Umbilical cord (tissue), 2 donors: ENCODE measurements around the gene MIOX. TPM values are rescaled to one million over a fixed set of nuclear protein-coding genes. Genes with fewer than 3 reads are reported as not detected.
"Not testable (repeated sequence)": the region's sequence is repeated elsewhere in the genome, so short reads cannot be mapped to it uniquely, and the experiment has no call there.

Experiments
- DNase-seq: peaks from one replicate; pipeline ENCODE4 v3.0.0-alpha.2; 2015; ENCODE audit warnings: low spot score
- total RNA-seq: library from RNA; depleted of rRNA; stranded (reverse); fragments of >200 nt; gene quantifications from one replicate; pipeline ENCODE4 v1.2.3, GENCODE V29; 2014; ENCODE audit warnings: low replicate concordance; ENCODE audit not compliant: insufficient read depth

MIOX gene
- total RNA-seq, 1 donor from 2014 or later = not detected

- DNase-seq = no peak
Measured at GRCh38 chr22:50516068-50516467, 29.4 kb downstream of the MIOX start.

DNA sequence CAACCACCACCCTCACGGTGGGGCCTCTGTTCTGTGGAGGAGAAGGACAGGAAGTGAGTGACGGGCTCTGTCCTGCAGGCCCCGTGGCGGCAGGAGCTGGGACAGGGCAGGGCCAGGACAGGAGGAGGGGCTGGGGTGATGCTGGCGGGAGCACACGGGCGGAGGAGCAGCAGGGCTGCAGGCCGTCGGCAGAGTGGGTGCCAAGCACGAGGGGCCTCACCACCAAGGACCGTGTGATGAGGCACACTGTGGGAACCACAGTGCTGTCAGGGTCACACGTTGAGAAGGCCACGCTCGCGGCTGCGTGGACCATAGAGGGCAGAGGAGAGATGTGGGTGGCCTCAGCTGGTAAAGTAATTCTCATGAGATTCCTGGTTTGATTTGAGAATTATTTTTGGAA lies 30.2 kb downstream of the MIOX start:
- no peak for DNase-seq

- no peak for DNase-seq
Measured at GRCh38 chr22:50517495-50518260, 31.0 kb downstream of the MIOX start.

DNA sequence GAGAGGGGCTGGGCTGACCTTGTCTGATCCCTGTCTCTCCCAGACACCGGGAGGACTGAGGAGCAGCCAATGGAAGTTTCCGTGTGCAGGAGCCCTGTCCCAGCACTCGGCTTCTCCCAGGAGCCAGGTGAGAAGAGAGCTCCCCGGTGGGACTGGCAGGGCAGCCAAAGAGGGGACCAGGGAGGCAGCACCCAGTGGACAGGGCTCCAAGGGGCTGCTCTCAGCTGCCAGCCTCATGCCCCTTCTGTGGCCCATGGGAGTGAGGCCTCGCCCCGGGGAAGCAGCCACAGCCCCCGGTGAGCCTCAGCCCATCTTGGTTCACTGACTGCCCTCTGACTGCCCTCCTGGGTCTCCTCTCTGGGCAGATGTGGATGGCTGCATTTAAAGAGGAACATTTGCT lies 31.9 kb downstream of the MIOX start:
- DNase-seq = no peak

GRCh38 chr22:50519151-50519550 lies 32.5 kb downstream of the MIOX start:
- DNase-seq = no peak

GRCh38 chr22:50520184-50520583 lies 33.5 kb downstream of the MIOX start:
- DNase-seq = not testable (repeated sequence)

- no peak for DNase-seq
Measured at GRCh38 chr22:50520826-50521453, 34.3 kb downstream of the MIOX start.

DNA sequence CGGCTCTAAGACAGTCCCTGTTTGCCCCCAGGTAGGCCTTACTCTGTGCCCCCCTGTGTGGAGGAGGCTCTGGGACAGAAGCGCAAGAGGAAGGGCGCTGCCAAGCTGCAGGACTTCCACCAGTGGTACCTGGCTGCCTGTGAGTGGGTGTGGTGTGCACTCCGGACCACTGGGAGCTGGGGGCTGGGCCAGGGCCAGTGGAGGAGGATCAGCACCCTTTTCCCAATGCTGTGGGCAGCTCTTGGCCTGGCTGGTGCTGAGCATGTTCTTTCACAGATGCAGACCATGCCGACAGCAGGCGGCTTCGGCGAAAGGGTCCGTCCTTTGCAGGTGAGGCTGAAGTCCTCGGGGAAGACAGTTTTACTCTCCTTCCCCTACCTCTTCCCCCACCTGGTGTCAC lies 35.1 kb downstream of the MIOX start:
- DNase-seq = no peak

DNA sequence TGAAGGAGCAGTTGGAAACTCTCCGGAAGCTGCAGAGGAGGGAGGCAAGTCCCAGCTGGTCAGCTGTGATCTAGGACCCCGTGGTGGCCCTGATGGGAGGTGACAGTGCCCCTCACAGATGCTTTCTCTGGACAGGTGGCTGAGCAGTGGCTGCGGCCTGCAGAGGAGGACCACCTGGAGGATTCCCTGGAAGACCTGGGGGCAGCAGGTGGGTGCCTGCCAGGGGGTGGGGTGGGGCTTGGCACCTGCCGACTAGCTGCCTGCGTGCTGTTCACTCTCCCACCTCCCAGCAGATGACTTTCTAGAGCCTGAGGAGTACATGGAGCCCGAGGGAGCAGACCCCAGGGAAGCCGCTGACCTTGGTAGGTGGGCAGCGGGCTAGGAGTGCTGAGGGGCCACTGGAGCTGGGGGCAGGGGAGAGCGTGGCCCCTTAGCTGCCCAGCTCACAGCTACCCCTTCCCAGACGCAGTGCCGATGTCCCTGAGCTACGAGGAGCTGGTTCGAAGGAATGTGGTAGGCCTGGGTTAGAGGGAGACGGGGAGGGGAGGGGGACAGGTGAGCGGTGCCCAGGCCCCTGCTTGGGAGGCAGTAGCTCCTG lies 35.6 kb downstream of the MIOX start:
- DNase-seq = no peak

DNA sequence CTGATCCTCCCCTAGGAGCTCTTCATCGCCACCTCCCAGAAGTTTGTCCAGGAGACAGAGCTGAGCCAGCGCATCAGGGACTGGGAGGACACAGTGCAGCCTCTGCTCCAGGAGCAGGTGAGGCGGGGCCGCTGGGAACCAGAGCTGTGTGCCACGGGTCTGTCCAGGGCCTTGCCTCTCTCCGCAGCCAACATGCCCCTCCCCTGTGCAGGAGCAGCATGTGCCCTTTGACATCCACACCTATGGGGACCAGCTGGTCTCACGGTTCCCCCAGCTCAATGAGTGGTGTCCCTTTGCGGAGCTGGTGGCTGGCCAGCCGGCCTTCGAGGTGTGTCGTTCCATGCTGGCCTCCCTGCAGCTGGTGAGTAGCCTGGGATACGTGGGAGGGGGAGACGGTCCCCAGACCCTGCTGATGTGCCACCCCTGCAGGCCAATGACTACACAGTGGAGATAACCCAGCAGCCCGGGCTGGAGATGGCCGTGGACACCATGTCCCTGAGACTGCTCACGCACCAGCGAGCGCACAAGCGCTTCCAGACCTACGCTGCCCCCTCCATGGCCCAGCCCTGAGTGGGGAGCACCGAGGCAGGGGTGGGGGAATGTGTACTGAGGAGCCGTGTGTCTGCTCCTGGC lies 36.3 kb downstream of the MIOX start:
- no peak for DNase-seq

DNA sequence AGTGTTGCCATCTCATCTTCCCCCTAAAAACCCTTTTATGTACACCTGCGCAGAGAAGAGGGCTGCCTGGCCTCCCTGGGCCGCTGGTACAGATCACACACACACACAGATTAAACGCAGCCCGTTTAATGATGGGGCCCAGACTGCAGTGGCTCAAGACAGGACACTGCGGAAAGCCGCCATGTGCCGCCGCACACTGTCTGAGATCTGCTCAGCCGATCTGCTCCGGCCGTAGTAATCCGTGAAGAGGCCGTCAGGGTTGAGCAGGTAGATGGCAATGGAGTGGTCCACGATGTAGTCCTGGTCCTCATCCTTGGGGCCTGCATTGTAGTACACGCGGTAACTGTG lies 36.8 kb downstream of the MIOX start:
- DNase-seq = no peak

DNA sequence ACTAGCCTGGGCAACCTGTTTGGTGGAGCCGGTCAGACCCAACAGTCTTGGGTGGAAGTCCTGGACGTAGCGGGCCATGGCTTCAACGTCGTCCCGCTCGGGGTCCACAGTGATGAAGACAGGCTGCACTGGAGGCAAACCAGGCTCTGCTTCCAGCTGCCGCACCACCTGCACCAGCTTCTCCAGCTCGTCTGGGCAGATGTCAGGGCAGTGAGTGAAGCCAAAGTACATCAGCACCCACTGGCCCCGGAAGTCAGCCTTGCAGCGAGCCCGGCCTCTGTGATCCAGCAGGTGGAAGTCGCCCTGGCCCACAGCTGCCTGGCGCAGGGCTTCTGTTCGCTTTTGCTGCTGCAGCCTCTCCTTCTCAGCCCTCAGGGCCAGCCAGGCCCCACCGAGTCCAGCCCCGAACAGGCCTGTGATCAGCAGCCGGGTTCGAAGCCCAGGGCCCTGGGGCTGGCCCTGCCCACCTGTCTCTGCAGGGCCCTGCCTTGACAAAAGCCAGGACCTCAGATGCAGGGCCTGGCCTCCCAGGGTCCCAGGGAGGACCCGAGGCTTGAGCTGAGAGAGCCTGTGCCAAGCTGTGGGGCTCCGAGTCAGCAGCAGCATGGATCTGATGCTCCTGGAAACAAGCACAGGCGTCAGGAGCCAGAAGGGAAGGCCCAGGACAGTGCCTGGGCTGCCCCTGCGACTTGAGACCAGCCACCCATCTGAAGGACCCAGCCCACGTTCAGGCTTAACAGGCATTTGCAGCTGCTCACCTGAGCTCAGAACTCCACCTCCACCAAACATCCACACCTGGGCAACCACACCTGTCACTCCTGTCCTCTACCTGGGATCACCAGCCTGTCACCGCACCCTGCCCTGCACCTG lies 37.4 kb downstream of the MIOX start:
- no peak for DNase-seq

DNA sequence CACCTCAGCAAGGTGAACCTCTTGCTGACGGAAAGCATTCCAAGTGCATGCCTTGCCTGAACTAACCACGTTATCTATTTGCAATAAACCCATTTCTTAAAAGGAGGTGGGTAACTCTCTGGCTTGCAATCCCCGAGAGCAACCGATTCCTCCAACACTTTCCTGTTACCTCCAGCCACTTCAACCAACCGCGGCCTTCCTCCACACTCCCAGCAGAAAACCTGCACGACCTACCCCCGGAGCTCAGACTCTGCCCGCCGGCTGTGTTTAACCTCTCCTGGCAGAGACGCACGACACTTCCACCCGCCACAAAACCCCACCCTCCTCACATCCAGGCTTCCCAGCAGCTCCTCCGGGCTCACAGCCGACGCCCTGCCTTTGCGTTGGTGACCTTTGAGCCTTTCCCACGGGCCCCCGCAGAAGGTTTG lies 38.0 kb downstream of the MIOX start:
- no peak for DNase-seq

GRCh38 chr22:50525104-50525857 lies 38.6 kb downstream of the MIOX start, which contains the start of gene SCO2:
SCO2 (minus strand) TSS chr22:50525598; CDS start chr22:50524411, 1,187 bp downstream.
- DNase-seq = peak; percentile 99

DNA sequence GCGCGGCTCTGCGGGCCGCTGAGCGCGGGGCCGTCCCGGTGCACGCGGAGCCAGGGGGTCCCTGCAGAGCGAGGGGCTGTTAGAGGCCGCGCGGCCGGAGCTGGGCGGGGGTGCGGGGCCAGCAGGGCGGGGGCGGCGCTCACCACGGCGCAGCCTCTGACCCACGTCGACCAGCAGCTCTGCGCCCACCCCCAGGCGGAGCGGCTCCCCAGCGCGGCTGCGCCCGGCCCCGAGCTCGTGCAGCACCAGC lies 39.1 kb downstream of the MIOX start:
- peak; percentile 88 for DNase-seq

GRCh38 chr22:50526108-50526833 lies 39.6 kb downstream of the MIOX start:
- no peak for DNase-seq

DNA sequence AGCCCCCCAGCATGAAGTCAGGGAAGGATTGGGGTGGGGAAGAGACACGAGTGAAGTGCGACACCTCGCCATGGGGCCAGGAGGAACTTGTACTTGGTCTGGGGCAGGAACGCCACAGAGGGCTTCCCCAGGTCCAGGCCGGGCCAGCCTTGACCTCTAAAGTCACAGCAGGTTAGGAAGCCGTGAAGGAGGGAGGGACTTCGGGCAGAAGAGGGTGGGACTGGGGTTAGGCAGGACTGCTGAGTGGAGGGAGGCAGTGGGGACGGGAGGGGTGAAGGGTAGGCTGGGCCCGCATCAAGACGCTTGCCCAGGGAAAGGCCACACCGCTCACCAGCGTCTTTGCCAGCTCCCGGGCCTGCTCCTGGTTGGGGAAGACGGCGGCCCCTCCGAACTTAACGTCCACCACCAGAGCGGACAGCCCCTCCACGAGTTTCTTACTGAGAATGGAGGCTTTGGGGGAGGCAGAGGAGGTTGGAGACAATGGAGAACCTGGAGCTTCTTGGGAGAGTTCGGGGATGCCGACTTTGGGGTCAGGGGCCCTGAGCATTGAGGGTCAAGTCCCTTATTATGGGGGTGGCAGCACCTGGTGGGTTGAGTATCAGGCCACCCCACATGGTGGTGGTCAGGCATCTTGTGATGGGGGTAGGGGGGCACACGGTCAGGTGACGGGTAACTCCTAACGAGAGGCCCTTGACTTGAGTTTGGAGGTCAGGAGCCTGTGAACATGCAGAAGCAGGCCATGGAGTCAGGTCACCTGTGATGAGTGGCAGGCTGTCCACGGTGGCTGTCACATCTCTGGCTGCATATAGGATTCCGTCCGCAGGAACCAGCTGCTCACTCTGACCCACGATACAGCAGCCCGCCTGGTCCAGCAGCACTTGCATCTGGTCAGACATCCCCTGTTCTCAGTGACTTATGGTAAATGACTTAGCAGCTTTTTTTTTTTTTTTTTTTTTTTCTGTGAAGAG lies 40.5 kb downstream of the MIOX start:
- peak; percentile 73 for DNase-seq

DNA sequence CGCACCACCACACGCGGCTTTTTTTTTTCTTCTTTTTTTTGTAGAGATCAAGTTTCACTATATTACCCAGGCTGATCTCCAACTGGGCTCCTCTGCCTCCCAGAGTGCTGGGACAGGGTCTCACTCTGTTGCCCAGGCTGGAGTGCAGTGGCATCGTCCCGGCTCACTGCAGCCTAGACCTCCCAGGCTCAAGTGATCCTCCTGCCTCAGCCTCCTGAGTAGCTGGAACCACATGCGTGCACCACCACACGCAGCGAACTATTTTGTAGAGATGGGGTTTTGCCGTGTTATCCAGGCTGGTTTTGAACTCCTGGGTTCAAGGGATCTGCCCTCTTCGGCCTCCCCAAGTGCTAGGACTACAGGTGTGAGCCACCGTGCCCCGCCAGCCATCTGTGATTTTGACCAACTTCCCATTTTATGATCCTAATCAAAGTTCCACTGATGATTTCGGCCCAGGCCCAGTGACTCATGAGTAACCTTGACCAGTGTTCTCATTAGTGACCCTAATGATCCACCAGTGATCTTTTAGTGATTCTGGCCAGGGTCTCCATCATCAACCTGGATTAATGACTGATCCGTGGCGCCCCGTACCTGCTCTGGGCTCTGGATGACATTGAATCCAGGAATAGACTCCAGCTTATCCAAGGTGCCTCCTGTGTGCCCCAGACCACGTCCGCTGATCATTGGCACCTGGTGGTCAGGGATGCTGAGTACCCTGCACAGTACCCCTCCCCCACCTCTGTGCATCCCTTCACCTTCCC lies 41.4 kb downstream of the MIOX start:
- DNase-seq = no peak
